ENCODE measurements around the gene CNTNAP2. TPM values are rescaled to one million over a fixed set of nuclear protein-coding genes. Genes with fewer than 3 reads are reported as not detected.
A peak's percentile ranks its signal among the peaks of the same experiment; 100 is the strongest.

CNTNAP2 gene
- total RNA-seq = not detected

DNA sequence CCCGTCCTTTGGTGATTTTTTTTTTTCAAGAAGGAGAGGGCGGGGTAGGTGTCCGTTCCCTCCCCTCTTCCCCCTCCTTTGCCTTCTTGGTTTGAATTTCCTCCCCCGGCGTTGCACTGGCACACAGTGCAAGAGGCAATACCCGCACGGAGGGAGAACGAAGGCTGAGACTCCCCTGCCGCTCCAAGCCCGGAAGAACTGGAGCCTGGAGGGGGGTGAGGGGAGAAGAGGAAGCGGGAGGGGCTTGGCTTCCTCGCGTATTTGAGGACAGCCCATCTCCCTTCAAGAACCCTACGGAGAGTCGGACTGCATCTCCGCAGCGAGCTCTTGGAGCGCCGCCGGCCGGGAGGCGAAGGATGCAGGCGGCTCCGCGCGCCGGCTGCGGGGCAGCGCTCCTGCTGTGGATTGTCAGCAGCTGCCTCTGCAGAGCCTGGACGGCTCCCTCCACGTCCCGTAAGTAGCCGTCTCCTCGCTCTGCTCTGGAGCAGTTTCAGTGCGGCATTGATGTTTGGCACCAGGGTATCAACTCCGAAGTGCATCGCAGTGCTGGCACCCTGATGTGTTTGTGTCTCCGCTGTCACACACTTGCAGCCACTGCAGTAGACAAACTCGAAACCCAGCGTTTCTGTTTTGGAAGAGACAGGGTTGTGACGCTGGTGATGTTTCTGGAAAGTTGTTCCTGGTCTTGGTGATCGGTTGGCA, at the start of gene CNTNAP2:
TSS of gene CNTNAP2 (plus strand) at position 281 of the 702 bp plus-strand sequence. CDS start at position 357, 76 bp downstream.
- no peak within 1 kb of the TSS for H3K27ac Mint-ChIP-seq
- H3K4me3 Mint-ChIP-seq = peak within 1 kb of the TSS; percentile 56
- no peak for ATAC-seq (replicated peaks)
- H3K36me3 Mint-ChIP-seq (ENCODE audit: low read depth) = no peaks in the 10 kb centered on the region
- no peaks in the 10 kb centered on the region for H3K4me1 Mint-ChIP-seq
- peaks cover 7% of the 10 kb centered on the region for H3K9me3 Mint-ChIP-seq
- H3K27me3 Mint-ChIP-seq = peaks cover 25% of the 10 kb centered on the region

- Mint-ChIP-seq H3K36me3 (ENCODE audit: low read depth) (no peaks in the 10 kb centered on the region), H3K27me3 (no peaks in the 10 kb centered on the region), H3K4me1 (no peaks in the 10 kb centered on the region), H3K9me3 (no peaks in the 10 kb centered on the region), H3K27ac (no peak overlapping the region), H3K4me3 (no peak overlapping the region)
- no peak for ATAC-seq (replicated peaks)
Observed at GRCh38 chr7:146067880-146068279, 48.7 kb upstream of the CNTNAP2 start.

GRCh38 chr7:146074195-146074765, 42.3 kb upstream of the CNTNAP2 start:
- H3K4me1 Mint-ChIP-seq = no peaks in the 10 kb centered on the region
- no peaks in the 10 kb centered on the region for H3K36me3 Mint-ChIP-seq (ENCODE audit: low read depth)
- no peaks in the 10 kb centered on the region for H3K27me3 Mint-ChIP-seq

GRCh38 chr7:146076344-146076743, 40.3 kb upstream of the CNTNAP2 start:
- Mint-ChIP-seq H3K27ac (no peak overlapping the region), H3K36me3 (ENCODE audit: low read depth) (no peaks in the 10 kb centered on the region), H3K9me3 (no peaks in the 10 kb centered on the region), H3K4me1 (no peaks in the 10 kb centered on the region), H3K4me3 (no peak overlapping the region), H3K27me3 (no peaks in the 10 kb centered on the region)
- no peak for ATAC-seq (replicated peaks)

More at GRCh38 chr7:146074195-146074765, 42.3 kb upstream of the CNTNAP2 start:
- Mint-ChIP-seq H3K4me3 (no peak overlapping the region), H3K27ac (no peak overlapping the region), H3K9me3 (no peaks in the 10 kb centered on the region)
- no peak for ATAC-seq (replicated peaks)

- no peak overlapping the region for H3K27ac Mint-ChIP-seq
- no peaks in the 10 kb centered on the region for H3K9me3 Mint-ChIP-seq
- no peak for ATAC-seq (replicated peaks)
- H3K36me3 Mint-ChIP-seq (ENCODE audit: low read depth) = no peaks in the 10 kb centered on the region
- no peaks in the 10 kb centered on the region for H3K4me1 Mint-ChIP-seq
- H3K4me3 Mint-ChIP-seq = no peak overlapping the region
- H3K27me3 Mint-ChIP-seq = no peaks in the 10 kb centered on the region
Observed at GRCh38 chr7:146084086-146084485, 32.5 kb upstream of the CNTNAP2 start.

DNA sequence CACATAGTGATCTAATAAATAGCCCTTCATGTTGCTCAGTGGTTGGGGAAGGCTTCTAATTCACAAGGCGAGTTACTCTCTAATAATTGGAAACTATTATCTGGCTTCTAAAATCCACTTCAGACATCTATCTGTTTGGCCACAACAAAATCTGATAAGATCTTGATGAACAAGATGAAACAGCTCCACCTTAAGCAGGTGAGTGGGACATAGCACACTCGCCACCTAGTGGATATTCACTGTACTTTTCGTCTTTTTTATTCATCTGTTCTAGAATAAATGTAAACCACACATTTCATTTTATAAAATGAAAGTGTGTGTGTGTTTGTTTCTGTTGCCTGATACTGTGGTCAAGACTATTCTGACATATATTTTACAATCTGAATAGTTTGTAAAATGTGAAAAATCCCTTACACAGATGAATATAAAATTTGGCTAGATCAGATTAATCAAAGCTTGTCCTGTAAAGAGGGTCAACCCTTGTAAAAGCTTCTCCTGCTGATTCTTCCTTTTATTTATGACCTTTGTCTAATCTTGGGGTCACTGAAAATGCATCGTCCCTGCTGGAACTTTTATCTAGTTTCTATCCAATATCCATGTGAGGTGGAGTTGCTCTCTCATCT, 26.5 kb upstream of the CNTNAP2 start:
- Mint-ChIP-seq H3K4me3 (no peak overlapping the region), H3K27me3 (no peaks in the 10 kb centered on the region), H3K36me3 (ENCODE audit: low read depth) (no peaks in the 10 kb centered on the region), H3K4me1 (no peaks in the 10 kb centered on the region), H3K9me3 (no peaks in the 10 kb centered on the region), H3K27ac (no peak overlapping the region)
- ATAC-seq (replicated peaks) = no peak

GRCh38 chr7:146094356-146094755, 22.2 kb upstream of the CNTNAP2 start:
- Mint-ChIP-seq H3K27me3 (peaks cover 3% of the 10 kb centered on the region), H3K4me3 (no peak overlapping the region), H3K9me3 (no peaks in the 10 kb centered on the region), H3K36me3 (ENCODE audit: low read depth) (no peaks in the 10 kb centered on the region), H3K27ac (no peak overlapping the region), H3K4me1 (no peaks in the 10 kb centered on the region)
- no peak for ATAC-seq (replicated peaks)

GRCh38 chr7:146096994-146097393, 19.6 kb upstream of the CNTNAP2 start:
- no peak for ATAC-seq (replicated peaks)
- no peak overlapping the region for H3K4me3 Mint-ChIP-seq
- H3K27me3 Mint-ChIP-seq = peaks cover 3% of the 10 kb centered on the region
- no peak overlapping the region for H3K27ac Mint-ChIP-seq
- H3K9me3 Mint-ChIP-seq = no peaks in the 10 kb centered on the region
- H3K4me1 Mint-ChIP-seq = no peaks in the 10 kb centered on the region
- H3K36me3 Mint-ChIP-seq (ENCODE audit: low read depth) = no peaks in the 10 kb centered on the region

GRCh38 chr7:146106319-146106718, 10.3 kb upstream of the CNTNAP2 start:
- no peaks in the 10 kb centered on the region for H3K4me1 Mint-ChIP-seq
- no peak overlapping the region for H3K4me3 Mint-ChIP-seq
- H3K9me3 Mint-ChIP-seq = peaks cover 15% of the 10 kb centered on the region
- no peak for ATAC-seq (replicated peaks)
- no peaks in the 10 kb centered on the region for H3K27me3 Mint-ChIP-seq
- no peaks in the 10 kb centered on the region for H3K36me3 Mint-ChIP-seq (ENCODE audit: low read depth)
- H3K27ac Mint-ChIP-seq = no peak overlapping the region

DNA sequence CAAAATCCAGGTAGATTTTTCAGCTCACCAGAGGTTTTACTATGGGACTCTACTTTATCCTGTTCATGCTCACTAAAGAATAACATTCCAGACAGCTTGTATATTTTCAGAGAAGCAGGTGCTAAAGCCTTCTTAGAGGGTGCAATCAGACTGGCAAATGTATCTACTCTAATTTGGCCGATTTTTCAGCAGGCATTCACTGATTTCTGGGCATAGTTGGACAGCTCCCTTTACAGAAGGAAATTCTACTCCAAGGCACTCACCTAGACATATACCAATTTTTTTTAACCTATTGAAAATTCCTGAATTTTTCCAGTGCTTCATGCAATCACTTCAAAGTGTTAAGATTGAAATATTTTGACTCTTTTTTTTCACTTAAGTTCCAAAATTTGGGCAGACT, 3.8 kb upstream of the CNTNAP2 start:
- Mint-ChIP-seq H3K9me3 (peaks cover 18% of the 10 kb centered on the region), H3K4me1 (no peaks in the 10 kb centered on the region)

GRCh38 chr7:146115548-146115850, 1.1 kb upstream of the CNTNAP2 start:
- H3K9me3 Mint-ChIP-seq = peaks cover 10% of the 10 kb centered on the region
- no peak overlapping the region for H3K27ac Mint-ChIP-seq
- no peaks in the 10 kb centered on the region for H3K4me1 Mint-ChIP-seq
- H3K36me3 Mint-ChIP-seq (ENCODE audit: low read depth) = no peaks in the 10 kb centered on the region
- no peak for ATAC-seq (replicated peaks)
- peaks cover 25% of the 10 kb centered on the region for H3K27me3 Mint-ChIP-seq
- peak overlapping the region; percentile 56 for H3K4me3 Mint-ChIP-seq

More for the DNA sequence above, 3.8 kb upstream of the CNTNAP2 start:
- Mint-ChIP-seq H3K36me3 (ENCODE audit: low read depth) (no peaks in the 10 kb centered on the region), H3K27me3 (peaks cover 24% of the 10 kb centered on the region), H3K4me3 (no peak overlapping the region), H3K27ac (no peak overlapping the region)
- ATAC-seq (replicated peaks) = no peak

- Mint-ChIP-seq H3K4me1 (no peaks in the 10 kb centered on the region), H3K9me3 (peaks cover 7% of the 10 kb centered on the region), H3K36me3 (ENCODE audit: low read depth) (no peaks in the 10 kb centered on the region), H3K4me3 (peak overlapping the region; percentile 56), H3K27me3 (peaks cover 25% of the 10 kb centered on the region), H3K27ac (no peak overlapping the region)
- ATAC-seq (replicated peaks) = no peak
Observed at GRCh38 chr7:146115851-146116520, 615 bp upstream of the CNTNAP2 start.

- Mint-ChIP-seq H3K4me3 (peak overlapping the region; percentile 56), H3K4me1 (no peaks in the 10 kb centered on the region), H3K36me3 (ENCODE audit: low read depth) (no peaks in the 10 kb centered on the region), H3K9me3 (peaks cover 7% of the 10 kb centered on the region), H3K27ac (no peak overlapping the region), H3K27me3 (peaks cover 25% of the 10 kb centered on the region)
- no peak for ATAC-seq (replicated peaks)
Observed at GRCh38 chr7:146117576-146117975, 975 bp downstream of the CNTNAP2 start.

- H3K4me1 Mint-ChIP-seq = no peaks in the 10 kb centered on the region
- no peak overlapping the region for H3K4me3 Mint-ChIP-seq
- peaks cover 25% of the 10 kb centered on the region for H3K27me3 Mint-ChIP-seq
- no peak for ATAC-seq (replicated peaks)
- no peaks in the 10 kb centered on the region for H3K36me3 Mint-ChIP-seq (ENCODE audit: low read depth)
- H3K9me3 Mint-ChIP-seq = peaks cover 7% of the 10 kb centered on the region
- no peak overlapping the region for H3K27ac Mint-ChIP-seq
Observed at GRCh38 chr7:146119002-146119401, 2.4 kb downstream of the CNTNAP2 start.

- H3K4me3 Mint-ChIP-seq = no peak overlapping the region
- H3K9me3 Mint-ChIP-seq = no peaks in the 10 kb centered on the region
- H3K27me3 Mint-ChIP-seq = no peaks in the 10 kb centered on the region
- no peaks in the 10 kb centered on the region for H3K36me3 Mint-ChIP-seq (ENCODE audit: low read depth)
- H3K27ac Mint-ChIP-seq = no peak overlapping the region
- no peaks in the 10 kb centered on the region for H3K4me1 Mint-ChIP-seq
- no peak for ATAC-seq (replicated peaks)
Observed at GRCh38 chr7:146123715-146124114, 7.1 kb downstream of the CNTNAP2 start.

Measured in activated T-helper 17 cell treated with anti-CD3 and anti-CD28 coated beads, Interleukin-2, amount 50 U/mL, for 72 hours (primary cell).